GM18868 (cell line): ENCODE measurements around the gene SOST.

ENCODE experiments used
- ATAC-seq: cut with Tn5 transposase; IDR thresholded peaks from one replicate; pipeline ENCODE4 v1.9.1; 2021; ENCODE audit warnings: mild to moderate bottlenecking, moderate library complexity; ENCODE audit not compliant: unreplicated experiment

The SOST gene

GRCh38 chr17:43774304-43775250, 16.0 kb upstream of the SOST start:
- ATAC-seq = no peak

- ATAC-seq = no peak
Measured at GRCh38 chr17:43772877-43773648, 14.5 kb upstream of the SOST start.

GRCh38 chr17:43771463-43771862, 12.9 kb upstream of the SOST start:
- ATAC-seq = no peak

GRCh38 chr17:43770957-43771356, 12.4 kb upstream of the SOST start:
- ATAC-seq = no peak

GRCh38 chr17:43769859-43770258, 11.3 kb upstream of the SOST start:
- ATAC-seq = no peak

GRCh38 chr17:43769426-43769825, 10.8 kb upstream of the SOST start:
- no peak for ATAC-seq

- no peak for ATAC-seq
Measured at GRCh38 chr17:43768943-43769342, 10.4 kb upstream of the SOST start.

GRCh38 chr17:43768382-43768781, 9.8 kb upstream of the SOST start:
- no peak for ATAC-seq

- no peak for ATAC-seq
Measured at GRCh38 chr17:43767713-43768059, 9.1 kb upstream of the SOST start.

GRCh38 chr17:43767053-43767712, 8.6 kb upstream of the SOST start:
- ATAC-seq = no peak

- no peak for ATAC-seq
Measured at GRCh38 chr17:43766413-43767052, 7.9 kb upstream of the SOST start.

GRCh38 chr17:43760254-43760852, 1.8 kb upstream of the SOST start:
- no peak for ATAC-seq

- no peak for ATAC-seq
Measured at GRCh38 chr17:43759836-43760235, 1.2 kb upstream of the SOST start.

- ATAC-seq = no peak
Measured at GRCh38 chr17:43758086-43758485, 505 bp downstream of the SOST start.

- no peak for ATAC-seq
Measured at GRCh38 chr17:43757171-43757660, 1.4 kb downstream of the SOST start.

GRCh38 chr17:43756201-43756600, 2.4 kb downstream of the SOST start:
- ATAC-seq = no peak

- ATAC-seq = no peak
Measured at GRCh38 chr17:43755389-43755875, 3.2 kb downstream of the SOST start.

GRCh38 chr17:43754947-43755346, 3.6 kb downstream of the SOST start:
- no peak for ATAC-seq

GRCh38 chr17:43753493-43754129, 5.0 kb downstream of the SOST start:
- no peak for ATAC-seq

GRCh38 chr17:43750153-43750552, 8.4 kb downstream of the SOST start:
- ATAC-seq = no peak
